ENCODE results near the gene DAPK3.

DAPK3 gene

GRCh38 chr19:3975637-3976087, 4.8 kb upstream of the DAPK3 start:
- H2AFZ ChIP-seq (ENCODE audit: low read length), result no peak overlapping the region
- no peak overlapping the region for H3K4me2 ChIP-seq (ENCODE audit: low read depth, low read length)
- TF ChIP-seq EZH2phosphoT487 (IDR thresholded peaks at IDR 0.05; ENCODE audit: low read length) (no peak), CTCF (IDR thresholded peaks at IDR 0.05; ENCODE audit: low read length) (no peak), EZH2 (optimal IDR thresholded peaks at IDR 0.05; ENCODE audit: low read depth, low read length) (no peak)
- H3K9ac ChIP-seq (ENCODE audit: low read length), result no peak overlapping the region
- H3K4me3 ChIP-seq (ENCODE audit: low read length), result no peak overlapping the region
- no peaks in the 10 kb centered on the region for H3K9me3 ChIP-seq (replicated peaks; ENCODE audit: insufficient read depth, low read length)
- H4K20me1 ChIP-seq (ENCODE audit: insufficient read depth, low read length), result peaks cover 52% of the 10 kb centered on the region
- H3K36me3 ChIP-seq (replicated peaks; ENCODE audit: insufficient read depth, low read length), result peaks cover 51% of the 10 kb centered on the region
- peaks cover 68% of the 10 kb centered on the region for H3F3A ChIP-seq (ENCODE audit: insufficient read depth, low read length)
- H3K27me3 ChIP-seq (replicated peaks; ENCODE audit: insufficient read depth, low read length), result no peaks in the 10 kb centered on the region
- H3K9me2 ChIP-seq (replicated peaks; ENCODE audit: insufficient read depth, low read length), result no peaks in the 10 kb centered on the region
- H3K4me1 ChIP-seq (ENCODE audit: low read length), result no peaks in the 10 kb centered on the region
- peaks cover 53% of the 10 kb centered on the region for H3K79me2 ChIP-seq (ENCODE audit: low read length)
- H3K27ac ChIP-seq (ENCODE audit: low read length), result no peak overlapping the region
- no peak for DNase-seq

GRCh38 chr19:3975144-3975543, 4.2 kb upstream of the DAPK3 start:
- Histone ChIP-seq H3K36me3 (replicated peaks; ENCODE audit: insufficient read depth, low read length) (peaks cover 46% of the 10 kb centered on the region), H3K79me2 (ENCODE audit: low read length) (peaks cover 53% of the 10 kb centered on the region)
- TF ChIP-seq CTCF (IDR thresholded peaks at IDR 0.05; ENCODE audit: low read length) (no peak), EZH2 (optimal IDR thresholded peaks at IDR 0.05; ENCODE audit: low read depth, low read length) (no peak), EZH2phosphoT487 (IDR thresholded peaks at IDR 0.05; ENCODE audit: low read length) (no peak)

GRCh38 chr19:3970313-3970807, 539 bp downstream of the DAPK3 start:
- Histone ChIP-seq H3K4me1 (ENCODE audit: low read length) (0 out of 2 replicates have a peak, but pooled peaks cover 4% of the 10 kb centered on the region), H3K4me2 (ENCODE audit: low read depth, low read length) (peak overlapping the region; percentile 62), H3K27ac (ENCODE audit: low read length) (no peak overlapping the region), H3K9me2 (replicated peaks; ENCODE audit: insufficient read depth, low read length) (no peaks in the 10 kb centered on the region), H3K9me3 (replicated peaks; ENCODE audit: insufficient read depth, low read length) (no peaks in the 10 kb centered on the region), H3K4me3 (ENCODE audit: low read length) (peak overlapping the region; percentile 100), H3K36me3 (replicated peaks; ENCODE audit: insufficient read depth, low read length) (peaks cover 3% of the 10 kb centered on the region; the same call in 1 of the 2 replicates), H2AFZ (ENCODE audit: low read length) (peak overlapping the region; percentile 91), H3K27me3 (replicated peaks; ENCODE audit: insufficient read depth, low read length) (no peaks in the 10 kb centered on the region), H3K79me2 (ENCODE audit: low read length) (peaks cover 47% of the 10 kb centered on the region), H4K20me1 (ENCODE audit: insufficient read depth, low read length) (peaks cover 4% of the 10 kb centered on the region; the same call in 1 of the 2 replicates), H3F3A (ENCODE audit: insufficient read depth, low read length) (peaks cover 20% of the 10 kb centered on the region), H3K9ac (ENCODE audit: low read length) (peak overlapping the region; percentile 90)
- no peak for DNase-seq
- TF ChIP-seq EZH2 (optimal IDR thresholded peaks at IDR 0.05; ENCODE audit: low read depth, low read length) (no peak), CTCF (IDR thresholded peaks at IDR 0.05; ENCODE audit: low read length) (no peak), EZH2phosphoT487 (IDR thresholded peaks at IDR 0.05; ENCODE audit: low read length) (no peak)

More at GRCh38 chr19:3975144-3975543, 4.2 kb upstream of the DAPK3 start:
- no peak for DNase-seq
- Histone ChIP-seq H3K4me1 (ENCODE audit: low read length) (no peaks in the 10 kb centered on the region), H3K4me3 (ENCODE audit: low read length) (no peak overlapping the region), H3F3A (ENCODE audit: insufficient read depth, low read length) (peaks cover 62% of the 10 kb centered on the region), H3K4me2 (ENCODE audit: low read depth, low read length) (no peak overlapping the region), H3K27ac (ENCODE audit: low read length) (no peak overlapping the region), H3K9ac (ENCODE audit: low read length) (no peak overlapping the region), H2AFZ (ENCODE audit: low read length) (no peak overlapping the region), H3K27me3 (replicated peaks; ENCODE audit: insufficient read depth, low read length) (no peaks in the 10 kb centered on the region), H3K9me3 (replicated peaks; ENCODE audit: insufficient read depth, low read length) (no peaks in the 10 kb centered on the region), H3K9me2 (replicated peaks; ENCODE audit: insufficient read depth, low read length) (no peaks in the 10 kb centered on the region), H4K20me1 (ENCODE audit: insufficient read depth, low read length) (peaks cover 47% of the 10 kb centered on the region)
